ENCODE data around the gene KCNJ11. TPM values are rescaled to one million over a fixed set of nuclear protein-coding genes. Genes with fewer than 3 reads are reported as not detected.

Gene KCNJ11
- total and polyA plus RNA-seq, 2 of the 8 experiments (the other 6 are each of a cell fraction or from before 2014, with no cell fraction given) = 3.8 to 6.3 TPM

DNA sequence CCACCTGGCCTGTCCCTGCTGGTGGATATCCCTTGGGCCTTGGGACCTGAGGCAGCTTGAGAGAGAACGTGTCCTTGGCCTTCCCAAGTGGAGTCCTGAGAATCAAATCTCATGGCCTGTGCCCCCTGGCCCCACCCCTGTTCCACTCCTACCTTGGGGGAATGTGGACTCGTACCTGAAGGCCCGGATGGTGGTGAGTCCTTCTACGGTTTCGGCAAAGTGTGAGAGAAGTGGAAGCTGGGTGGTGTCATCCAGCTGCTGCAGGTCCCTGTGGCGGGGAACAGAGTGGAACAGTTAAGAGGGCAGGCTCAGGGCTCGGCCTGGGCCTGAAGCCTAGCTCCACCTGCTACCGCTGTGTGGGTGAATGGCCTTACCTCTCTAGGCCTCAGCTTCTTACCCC is 14.0 kb upstream of the KCNJ11 start:
- Histone ChIP-seq H3K27ac (ENCODE audit: low read depth, low read length) (no peak overlapping the region), H3K9ac (replicated peaks in 1 of 4; ENCODE audit: extremely low read depth in 1 of 4, low read depth in 3 of 4, low read length in 3 of 4) (no peak overlapping the region), H3K4me3 (ENCODE audit: extremely low read depth in 1 of 4, insufficient read depth in 2 of 4, low read depth in 3 of 4, low read length in 4 of 4) (no peak overlapping the region), H3K23ac (ENCODE audit: insufficient read length) (no peak overlapping the region), H2BK15ac (ENCODE audit: low read length) (no peak overlapping the region), H4K8ac (ENCODE audit: extremely low read depth, insufficient read depth, low read length) (no peak overlapping the region), H3K56ac (replicated peaks; ENCODE audit: insufficient read length, low read depth, low read length) (no peak overlapping the region), H3K27me3 (replicated peaks in 1 of 4; ENCODE audit: control insufficient read depth in 3 of 4, extremely low read depth in 1 of 4, insufficient read depth in 3 of 4, low read length in 3 of 4) (no peaks in the 10 kb centered on the region), H4K91ac (replicated peaks; ENCODE audit: insufficient read length, low read length) (no peak overlapping the region), H3K79me2 (ENCODE audit: control insufficient read depth in 1 of 2, insufficient read depth in 2 of 2, low read length in 2 of 2) (no peaks in the 10 kb centered on the region), H3K4me1 (replicated peaks in 1 of 4; ENCODE audit: control insufficient read depth in 3 of 4, insufficient read depth in 4 of 4, low read length in 3 of 4) (no peaks in the 10 kb centered on the region), H2AK5ac (ENCODE audit: low read depth, low read length) (no peak overlapping the region), H2BK20ac (ENCODE audit: low read length) (no peak overlapping the region), H3K4ac (replicated peaks; ENCODE audit: insufficient read length, low read depth, low read length) (no peak overlapping the region), H3K9me3 (ENCODE audit: insufficient read depth in 2 of 2, low read depth in 1 of 2, low read length in 1 of 2) (no peaks in the 10 kb centered on the region), H2AFZ (ENCODE audit: low read length) (no peak overlapping the region), H4K20me1 (replicated peaks in 1 of 2; ENCODE audit: control insufficient read depth in 1 of 2, insufficient read depth in 2 of 2, low read length in 2 of 2) (no peaks in the 10 kb centered on the region), H3K79me1 (ENCODE audit: low read depth, low read length) (no peaks in the 10 kb centered on the region), H2BK120ac (replicated peaks; ENCODE audit: low read depth, low read length) (no peak overlapping the region), H2BK12ac (ENCODE audit: low read depth, low read length) (no peak overlapping the region), H3K36me3 (ENCODE audit: control insufficient read depth in 2 of 4, insufficient read depth in 4 of 4, low read length in 3 of 4) (no peaks in the 10 kb centered on the region), H3K23me2 (ENCODE audit: low read depth, low read length) (no peaks in the 10 kb centered on the region), H3K14ac (ENCODE audit: insufficient read length) (no peak overlapping the region), H3K18ac (ENCODE audit: extremely low read depth, low read length) (no peak overlapping the region), H3K4me2 (ENCODE audit: insufficient read depth in 1 of 2, low read depth in 2 of 2, low read length in 2 of 2) (no peak overlapping the region), H4K5ac (ENCODE audit: insufficient read length, low read depth, low read length) (no peak overlapping the region), H2BK5ac (ENCODE audit: low read depth, low read length) (no peak overlapping the region)
- POLR2A ChIA-PET (ENCODE audit: partially characterized antibody) = no interaction called here
- CTCF ChIA-PET (ENCODE audit: partially characterized antibody) = interaction anchor here (0.7 to 38.8 kb wide), 12 partner anchors 11 to 110 kb away, joined by 3 to 1414 read pairs (median 6); partner anchors contain the start of gene KCNJ11
- no peak for FAIRE-seq
- WGBS, 2 experiments (ENCODE audit: extremely low coverage in 1 of 2, insufficient coverage in 1 of 2, insufficient read length in 1 of 2, insufficient replicate concordance in 2 of 2, low coverage in 1 of 2, low lambda C conversion rate in 2 of 2, missing lambda C conversion rate in 1 of 2) = 78% methylated on average over 8 of the region's 8 CpGs; no CpG with 5 or more reads in 1 of the 2 experiments
- DNase-seq (ENCODE audit: low read depth in 1 of 2, low spot score in 2 of 2) = no peak
- TF ChIP-seq, protein P1, sequence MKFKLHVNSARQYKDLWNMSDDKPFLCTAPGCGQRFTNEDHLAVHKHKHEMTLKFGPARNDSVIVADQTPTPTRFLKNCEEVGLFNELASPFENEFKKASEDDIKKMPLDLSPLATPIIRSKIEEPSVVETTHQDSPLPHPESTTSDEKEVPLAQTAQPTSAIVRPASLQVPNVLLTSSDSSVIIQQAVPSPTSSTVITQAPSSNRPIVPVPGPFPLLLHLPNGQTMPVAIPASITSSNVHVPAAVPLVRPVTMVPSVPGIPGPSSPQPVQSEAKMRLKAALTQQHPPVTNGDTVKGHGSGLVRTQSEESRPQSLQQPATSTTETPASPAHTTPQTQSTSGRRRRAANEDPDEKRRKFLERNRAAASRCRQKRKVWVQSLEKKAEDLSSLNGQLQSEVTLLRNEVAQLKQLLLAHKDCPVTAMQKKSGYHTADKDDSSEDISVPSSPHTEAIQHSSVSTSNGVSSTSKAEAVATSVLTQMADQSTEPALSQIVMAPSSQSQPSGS (IDR thresholded peaks at IDR 0.05; ENCODE audit: low read length) = no peak
- TF ChIP-seq RXRA (IDR thresholded peaks at IDR 0.05; ENCODE audit: insufficient read depth, low read depth, low read length) (no peak), BCL11A (IDR thresholded peaks at IDR 0.05; ENCODE audit: low read depth in 2 of 2, low read length in 2 of 2) (no peak), RAD21 (IDR thresholded peaks at IDR 0.05 in 1 of 2, conservative IDR thresholded peaks at IDR 0.05 in 1 of 2; ENCODE audit: low read depth in 2 of 2, low read length in 2 of 2) (no peak), BACH1 (IDR thresholded peaks at IDR 0.05; ENCODE audit: low read length) (no peak), SAP30 (IDR thresholded peaks at IDR 0.05; ENCODE audit: insufficient read depth, insufficient replicate concordance, low read length) (no peak), SIRT6 (IDR thresholded peaks at IDR 0.05; ENCODE audit: low read length) (no peak), TAF1 (IDR thresholded peaks at IDR 0.05; ENCODE audit: low read depth, low read length) (no peak), HDAC6 (IDR thresholded peaks at IDR 0.05; ENCODE audit: low read depth, low read length) (no peak), TCF12 (IDR thresholded peaks at IDR 0.05; ENCODE audit: low read depth, low read length) (no peak)
